ENCODE data around the gene HTR1E.

Gene HTR1E

GRCh38 chr6:86963352-86963751 lies 26.0 kb downstream of the HTR1E start:
- TF ChIP-seq EZH2phosphoT487 (IDR thresholded peaks at IDR 0.05; ENCODE audit: low read depth): no peak
- TF ChIP-seq CTCF (IDR thresholded peaks at IDR 0.05; ENCODE audit: low read depth, low read length): no peak
- no peaks in the 10 kb centered on the region for H3K79me2 ChIP-seq (ENCODE audit: low read length)

GRCh38 chr6:86964029-86964579 lies 26.8 kb downstream of the HTR1E start:
- Histone ChIP-seq H3K4me3 (ENCODE audit: low read length) (no peak overlapping the region), H3K4me2 (ENCODE audit: low read length) (no peak overlapping the region), H3K9ac (ENCODE audit: low read length) (no peak overlapping the region), H3K4me1 (ENCODE audit: low read length) (no peaks in the 10 kb centered on the region), H2AFZ (ENCODE audit: low read depth, low read length) (no peak overlapping the region), H3K9me3 (ENCODE audit: insufficient read depth, low read length) (no peaks in the 10 kb centered on the region), H3K27me3 (ENCODE audit: low read depth, low read length) (no peaks in the 10 kb centered on the region), H4K20me1 (ENCODE audit: insufficient read depth, low read length) (no peaks in the 10 kb centered on the region), H3K36me3 (replicated peaks; ENCODE audit: low read depth, low read length) (no peaks in the 10 kb centered on the region), H3K79me2 (ENCODE audit: low read length) (no peaks in the 10 kb centered on the region), H3K27ac (ENCODE audit: low read length) (no peak overlapping the region)
- no peak for TF ChIP-seq CTCF (IDR thresholded peaks at IDR 0.05; ENCODE audit: low read depth, low read length)
- TF ChIP-seq EZH2phosphoT487 (IDR thresholded peaks at IDR 0.05; ENCODE audit: low read depth): no peak

More at GRCh38 chr6:86963352-86963751, 26.0 kb downstream of the HTR1E start:
- Histone ChIP-seq H3K9ac (ENCODE audit: low read length) (no peak overlapping the region), H4K20me1 (ENCODE audit: insufficient read depth, low read length) (no peaks in the 10 kb centered on the region), H3K4me1 (ENCODE audit: low read length) (no peaks in the 10 kb centered on the region), H3K36me3 (replicated peaks; ENCODE audit: low read depth, low read length) (no peaks in the 10 kb centered on the region), H3K9me3 (ENCODE audit: insufficient read depth, low read length) (no peaks in the 10 kb centered on the region), H3K4me2 (ENCODE audit: low read length) (no peak overlapping the region), H3K4me3 (ENCODE audit: low read length) (no peak overlapping the region), H3K27me3 (ENCODE audit: low read depth, low read length) (no peaks in the 10 kb centered on the region), H3K27ac (ENCODE audit: low read length) (no peak overlapping the region), H2AFZ (ENCODE audit: low read depth, low read length) (no peak overlapping the region)

GRCh38 chr6:86966271-86966670 lies 28.9 kb downstream of the HTR1E start:
- Histone ChIP-seq H3K4me2 (ENCODE audit: low read length) (no peak overlapping the region), H3K4me3 (ENCODE audit: low read length) (no peak overlapping the region), H3K9ac (ENCODE audit: low read length) (no peak overlapping the region), H3K79me2 (ENCODE audit: low read length) (no peaks in the 10 kb centered on the region), H3K27ac (ENCODE audit: low read length) (no peak overlapping the region), H3K4me1 (ENCODE audit: low read length) (no peaks in the 10 kb centered on the region), H2AFZ (ENCODE audit: low read depth, low read length) (no peak overlapping the region), H3K27me3 (ENCODE audit: low read depth, low read length) (no peaks in the 10 kb centered on the region), H4K20me1 (ENCODE audit: insufficient read depth, low read length) (no peaks in the 10 kb centered on the region), H3K36me3 (replicated peaks; ENCODE audit: low read depth, low read length) (no peaks in the 10 kb centered on the region), H3K9me3 (ENCODE audit: insufficient read depth, low read length) (no peaks in the 10 kb centered on the region)
- no peak for TF ChIP-seq EZH2phosphoT487 (IDR thresholded peaks at IDR 0.05; ENCODE audit: low read depth)
- no peak for TF ChIP-seq CTCF (IDR thresholded peaks at IDR 0.05; ENCODE audit: low read depth, low read length)

GRCh38 chr6:86969573-86969972 lies 32.2 kb downstream of the HTR1E start:
- no peak overlapping the region for H3K4me3 ChIP-seq (ENCODE audit: low read length)
- TF ChIP-seq CTCF (IDR thresholded peaks at IDR 0.05; ENCODE audit: low read depth, low read length) (no peak), EZH2phosphoT487 (IDR thresholded peaks at IDR 0.05; ENCODE audit: low read depth) (no peak)
- no peaks in the 10 kb centered on the region for H3K27me3 ChIP-seq (ENCODE audit: low read depth, low read length)
- no peak overlapping the region for H3K27ac ChIP-seq (ENCODE audit: low read length)
- no peaks in the 10 kb centered on the region for H3K36me3 ChIP-seq (replicated peaks; ENCODE audit: low read depth, low read length)
- H3K4me1 ChIP-seq (ENCODE audit: low read length): no peaks in the 10 kb centered on the region
- no peaks in the 10 kb centered on the region for H3K9me3 ChIP-seq (ENCODE audit: insufficient read depth, low read length)
- no peaks in the 10 kb centered on the region for H3K79me2 ChIP-seq (ENCODE audit: low read length)
- no peak overlapping the region for H3K9ac ChIP-seq (ENCODE audit: low read length)
- H3K4me2 ChIP-seq (ENCODE audit: low read length): no peak overlapping the region
- no peak overlapping the region for H2AFZ ChIP-seq (ENCODE audit: low read depth, low read length)
- no peaks in the 10 kb centered on the region for H4K20me1 ChIP-seq (ENCODE audit: insufficient read depth, low read length)

Measured in OCI-LY3 (cell line).